Limb (tissue), 2 donors: ENCODE results near the gene AKT1S1.

Experiments used
- DNase-seq, 2 donors: peaks; one replicate each; pipeline ENCODE4 v3.0.0-alpha.2; 2016; ENCODE audit errors: extremely low spot score in 2 of 2

Gene AKT1S1

DNA sequence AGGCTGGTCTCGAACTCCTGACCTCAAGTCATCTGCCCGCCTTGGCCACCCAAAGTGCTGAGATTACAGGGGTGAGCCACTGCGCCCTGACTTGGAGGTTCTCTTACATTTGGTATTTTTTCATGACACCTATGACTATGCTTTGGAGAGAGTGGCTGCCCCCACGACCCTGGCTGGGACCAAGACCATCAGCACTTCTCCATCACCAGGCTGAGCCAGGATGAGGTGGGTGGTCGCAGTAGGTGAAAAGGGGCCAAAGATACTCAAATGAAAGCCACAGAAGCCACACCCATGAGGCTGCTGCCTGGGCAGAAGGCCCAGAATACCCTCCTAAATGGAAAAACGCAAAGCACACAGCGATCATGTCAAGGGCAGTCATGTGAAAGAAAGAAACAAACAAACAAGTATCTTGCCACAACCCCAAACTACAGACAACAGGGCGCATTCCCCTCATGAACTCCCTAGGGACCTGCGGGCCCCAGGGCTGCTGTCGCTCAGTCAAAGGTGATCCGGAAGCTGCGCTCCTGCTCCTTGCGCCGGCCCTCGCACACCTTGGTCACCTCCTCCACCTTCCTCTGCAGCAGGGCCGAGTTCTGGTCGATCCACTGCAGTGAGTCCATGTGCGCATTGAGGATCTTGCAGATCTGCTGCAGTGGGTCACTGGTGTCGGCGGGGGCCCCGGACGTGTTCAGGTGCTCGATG lies 30.7 kb upstream of the AKT1S1 start:
- no peak for DNase-seq

DNA sequence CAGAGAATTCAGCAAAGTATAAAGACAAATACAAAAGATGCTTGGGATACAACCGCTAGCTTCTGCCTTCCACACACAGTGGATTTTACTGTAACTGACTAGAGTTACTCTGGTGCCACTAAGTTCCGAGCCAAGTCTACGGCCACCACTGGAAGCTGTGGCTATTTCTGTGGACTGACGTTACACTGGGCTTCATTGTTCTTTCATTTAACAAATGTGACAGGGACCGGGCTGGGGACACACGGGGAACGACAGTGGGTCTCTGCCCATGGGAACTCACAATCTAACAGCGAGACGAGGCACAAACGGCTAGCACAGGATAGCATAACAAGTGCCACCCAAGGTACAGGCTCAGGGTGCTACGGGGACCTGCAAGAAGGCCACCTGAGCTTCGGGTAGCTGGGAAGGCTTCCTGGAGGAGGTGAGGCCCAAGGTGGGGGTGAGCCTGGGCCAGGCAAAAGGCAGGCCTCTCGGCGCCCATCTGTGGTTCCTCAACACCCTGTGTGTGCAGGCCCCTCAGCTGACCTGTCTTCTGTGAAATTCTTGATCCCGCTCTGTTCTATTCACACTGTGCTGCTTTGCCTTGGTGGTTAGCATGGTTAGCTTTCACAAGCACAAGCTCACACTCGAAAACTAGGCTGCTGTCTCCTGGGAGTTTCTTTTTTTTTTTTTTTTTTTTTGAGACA lies 29.9 kb upstream of the AKT1S1 start:
- DNase-seq = no peak

DNA sequence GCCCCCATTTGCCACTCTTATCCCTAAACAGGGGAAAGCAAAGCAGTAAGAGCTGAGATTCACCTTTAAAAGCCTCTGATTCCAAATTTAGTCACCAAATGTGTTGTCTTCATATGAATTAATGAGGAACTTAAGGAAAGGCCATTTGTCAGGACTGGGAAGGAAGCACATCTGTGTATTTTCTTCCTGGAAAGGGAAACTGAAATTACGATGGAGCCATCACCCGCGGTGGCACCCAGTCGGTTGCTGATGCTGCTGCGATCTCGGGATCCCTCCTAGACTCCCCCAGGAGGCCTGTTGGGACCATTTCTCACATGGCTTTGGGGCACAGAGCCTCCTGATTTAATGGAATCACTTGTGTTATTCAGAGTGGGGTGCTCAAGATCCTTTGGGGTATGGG lies 27.0 kb upstream of the AKT1S1 start:
- DNase-seq = no peak

DNA sequence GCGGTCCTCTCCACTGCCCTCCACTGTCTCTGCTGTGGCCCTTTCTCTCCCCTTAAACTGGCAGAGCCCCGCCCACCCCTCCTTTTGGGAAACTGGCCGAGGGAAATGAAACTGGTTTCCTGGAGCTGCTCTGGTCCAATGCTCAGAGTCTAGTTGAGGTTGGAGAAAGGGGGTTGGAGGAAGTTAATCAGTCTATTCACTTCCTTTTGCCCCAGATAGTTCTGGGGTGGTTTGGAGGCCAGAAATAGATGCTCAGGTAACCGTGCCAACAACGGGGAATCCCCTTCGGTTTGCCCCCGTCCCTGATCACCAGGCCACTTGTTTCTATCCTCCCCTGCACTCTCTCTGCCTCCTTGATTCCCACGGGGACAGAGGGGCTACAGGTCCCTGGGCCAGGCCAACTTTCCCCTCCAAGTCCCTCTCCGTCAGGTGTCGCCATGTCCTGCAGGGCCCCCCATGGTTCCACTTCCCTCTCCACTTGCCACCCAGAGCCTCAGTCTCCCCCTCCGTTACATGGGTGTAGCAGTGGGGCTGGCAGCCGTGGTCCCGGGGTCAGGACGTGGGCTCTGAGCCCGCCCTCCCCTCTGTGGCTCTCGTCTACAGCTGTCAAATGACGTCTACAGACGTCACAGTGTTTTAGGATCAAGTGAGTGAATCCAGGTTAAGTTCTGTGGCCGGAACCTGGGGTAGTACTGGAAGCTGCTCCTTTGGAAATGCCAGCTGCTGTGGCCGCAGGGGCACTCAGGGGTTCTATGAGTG lies 19.9 kb upstream of the AKT1S1 start, which contains the start of gene IL4I1:
IL4I1 (minus strand) TSS at position 25 of the 759 bp plus-strand sequence. CDS start 727 bp downstream, outside the sequence.
- DNase-seq = no peak

GRCh38 chr19:49895566-49896297 lies 18.6 kb upstream of the AKT1S1 start:
- DNase-seq = no peak

- no peak for DNase-seq
Measured at GRCh38 chr19:49894879-49895565, 17.9 kb upstream of the AKT1S1 start.

- no peak for DNase-seq
Measured at GRCh38 chr19:49894011-49894664, 17.0 kb upstream of the AKT1S1 start.

DNA sequence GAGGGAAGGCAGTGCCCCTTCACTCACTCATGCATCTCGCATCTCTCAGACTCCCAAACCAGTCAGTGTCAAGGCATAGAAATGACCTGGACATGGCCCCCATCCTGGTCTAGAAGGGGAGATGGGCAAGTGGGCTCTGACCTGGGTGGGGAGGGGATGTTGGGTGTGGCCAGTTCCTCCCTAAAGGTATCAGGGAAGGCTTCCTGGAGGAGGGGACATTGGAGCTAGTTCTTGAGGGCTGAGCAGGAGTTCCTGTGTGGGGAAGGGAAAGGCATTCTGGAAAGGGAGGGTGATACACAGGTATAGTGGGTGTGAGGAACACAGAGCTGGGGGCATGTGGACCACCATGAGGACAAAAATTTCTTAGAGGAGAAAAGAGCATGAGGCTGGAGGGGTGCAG lies 15.6 kb upstream of the AKT1S1 start:
- DNase-seq = no peak

- DNase-seq = no peak
Measured at GRCh38 chr19:49891393-49891792, 14.2 kb upstream of the AKT1S1 start.

DNA sequence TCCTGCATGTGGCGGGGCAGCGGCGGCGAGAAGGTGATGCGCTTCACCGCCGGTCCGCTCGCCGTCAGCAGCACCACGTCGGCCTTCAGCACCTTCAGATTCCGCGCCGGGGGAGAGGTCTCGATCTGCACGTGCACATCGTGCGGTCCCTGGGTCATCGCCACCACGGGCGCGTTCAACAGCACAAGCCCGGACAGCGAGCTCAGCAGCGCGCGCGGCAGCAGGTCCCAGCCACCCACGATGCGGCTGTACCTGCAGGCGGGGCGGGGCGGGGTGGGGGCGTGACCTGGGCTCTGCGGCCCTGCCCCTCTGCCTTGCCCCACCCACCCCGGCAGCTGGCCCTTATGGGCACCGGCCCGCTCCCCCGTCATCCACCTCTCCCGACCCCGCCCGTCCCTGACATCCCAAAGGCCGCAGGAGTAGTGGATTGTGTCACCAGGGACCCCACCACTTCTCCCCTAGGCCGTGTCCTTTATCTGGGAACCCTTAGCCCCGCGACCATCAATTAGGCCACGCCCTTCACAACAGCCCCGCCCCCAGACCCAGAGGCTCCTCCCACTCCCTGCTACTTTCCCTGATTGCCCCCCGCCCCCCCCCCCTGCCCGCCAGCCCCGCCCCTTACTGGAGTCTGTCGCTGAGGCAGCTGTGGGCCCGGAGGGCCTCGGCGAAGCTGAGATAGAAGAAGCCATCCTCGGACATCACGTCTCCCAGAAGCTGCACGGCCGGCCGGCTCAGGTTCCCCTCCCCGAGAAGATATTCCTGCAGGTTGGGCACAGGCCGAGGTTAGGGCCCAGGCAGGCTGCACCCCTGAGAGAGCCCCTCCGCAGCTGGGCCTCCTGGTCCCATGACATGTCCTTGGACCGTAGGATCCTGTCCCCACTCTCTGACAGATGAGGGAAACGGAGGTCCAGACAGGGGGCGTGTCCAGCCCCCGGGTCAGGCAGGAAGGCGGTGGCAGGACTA lies 13.5 kb upstream of the AKT1S1 start:
- DNase-seq = peak in 1 of 2 donors; percentile 72

- peak; percentile 66 to 87 for DNase-seq
Measured at GRCh38 chr19:49889687-49890348, 12.7 kb upstream of the AKT1S1 start.

GRCh38 chr19:49889038-49889686 lies 12.0 kb upstream of the AKT1S1 start:
- DNase-seq = no peak

DNA sequence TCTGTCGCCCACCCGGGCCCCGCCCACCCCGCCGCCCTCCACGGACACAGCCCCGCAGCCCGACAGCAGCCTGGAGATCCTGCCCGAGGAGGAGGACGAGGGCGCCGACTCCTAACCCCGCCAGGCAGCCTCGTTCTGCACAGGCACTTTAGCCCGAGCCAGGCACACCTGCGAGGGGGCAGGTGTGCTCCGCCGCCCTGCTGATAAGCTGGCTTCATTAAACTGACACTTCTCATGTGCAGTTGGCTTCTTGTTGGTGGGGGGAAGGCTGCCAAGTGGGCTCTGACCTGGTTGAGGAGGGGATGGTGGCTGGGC lies 11.3 kb upstream of the AKT1S1 start:
- DNase-seq = no peak

GRCh38 chr19:49887665-49888509 lies 10.7 kb upstream of the AKT1S1 start:
- DNase-seq = no peak

GRCh38 chr19:49887037-49887664 lies 10.0 kb upstream of the AKT1S1 start:
- peak in 1 of 2 donors; percentile 27 for DNase-seq

GRCh38 chr19:49884760-49885159 lies 7.6 kb upstream of the AKT1S1 start:
- no peak for DNase-seq

GRCh38 chr19:49884109-49884508 lies 7.0 kb upstream of the AKT1S1 start:
- no peak for DNase-seq
